Measurements from ENCODE around the gene MAGEA4. TPM values are rescaled to one million over a fixed set of nuclear protein-coding genes. Genes with fewer than 3 reads are reported as not detected.

The MAGEA4 gene
- total RNA-seq, 1 experiment from 2014 or later = not detected

DNA sequence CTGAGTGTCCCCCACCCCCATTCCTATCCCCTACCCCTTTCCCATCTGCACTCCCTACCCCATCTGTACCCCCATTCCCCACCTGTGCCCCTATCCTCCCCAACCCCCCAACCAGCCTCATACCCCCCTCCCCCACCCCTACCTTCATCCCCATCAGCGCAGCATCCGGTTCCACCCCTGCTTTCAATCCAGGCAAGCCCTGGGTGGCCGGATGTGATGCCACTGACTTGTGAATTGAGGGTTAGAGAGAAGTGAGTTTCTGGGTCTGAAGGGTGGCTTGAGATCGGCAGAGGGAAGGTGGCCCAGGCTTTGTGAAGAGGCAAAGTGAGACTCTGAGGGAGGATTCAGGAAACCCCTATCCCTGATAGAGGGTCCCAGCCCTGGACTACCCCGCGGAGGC is 7.8 kb downstream of the MAGEA4 start:
- in situ Hi-C loops (cut with HindIII; ENCODE audit: low pct_unique_long_range_greater_than_20kb, low sequenced_read_pairs) = no loop called here
- no peak for DNase-seq (ENCODE audit: low read depth, low spot score)

DNA sequence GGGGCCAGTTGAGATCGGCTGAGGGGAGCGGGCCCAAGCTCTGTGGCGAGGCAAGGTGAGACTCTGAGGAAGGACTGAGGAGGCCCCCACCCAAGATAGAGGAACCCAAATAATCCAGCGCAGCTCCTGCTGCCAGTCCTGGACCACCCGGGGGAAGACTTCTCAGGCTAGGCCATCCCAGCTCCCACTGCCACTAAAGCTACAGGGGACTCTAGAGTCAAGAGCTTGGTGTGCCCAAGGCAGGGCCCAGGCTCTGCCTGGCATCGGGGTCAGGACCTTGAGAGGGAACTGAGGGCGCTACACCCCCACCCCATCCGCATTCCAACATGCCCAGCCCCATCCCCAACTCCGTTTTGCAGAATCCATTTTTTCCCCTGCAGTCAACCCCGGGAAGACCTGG is 8.6 kb downstream of the MAGEA4 start:
- in situ Hi-C loops (cut with HindIII; ENCODE audit: low pct_unique_long_range_greater_than_20kb, low sequenced_read_pairs) = no loop called here
- no peak for DNase-seq (ENCODE audit: low read depth, low spot score)

DNA sequence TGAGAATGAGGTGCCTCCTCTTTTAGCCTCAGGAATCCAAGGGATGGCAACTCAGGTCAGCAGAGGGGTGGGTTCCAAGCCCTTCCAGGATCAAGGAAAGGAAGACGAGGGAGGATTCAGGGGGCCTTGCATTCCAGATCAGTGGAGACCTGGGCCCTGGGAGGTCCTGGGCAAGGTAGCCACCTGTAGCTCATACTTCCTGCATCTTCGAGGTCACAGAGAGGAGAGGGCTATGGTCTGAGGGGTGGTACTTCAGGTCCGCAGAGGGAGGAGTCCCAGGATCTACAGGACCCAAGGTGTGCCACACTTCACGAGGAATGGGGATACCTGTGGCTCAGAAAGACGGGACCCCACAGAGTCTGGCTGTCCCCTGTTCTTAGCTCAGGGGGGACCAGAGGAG is 9.2 kb downstream of the MAGEA4 start:
- no peak for DNase-seq (ENCODE audit: low read depth, low spot score)

DNA sequence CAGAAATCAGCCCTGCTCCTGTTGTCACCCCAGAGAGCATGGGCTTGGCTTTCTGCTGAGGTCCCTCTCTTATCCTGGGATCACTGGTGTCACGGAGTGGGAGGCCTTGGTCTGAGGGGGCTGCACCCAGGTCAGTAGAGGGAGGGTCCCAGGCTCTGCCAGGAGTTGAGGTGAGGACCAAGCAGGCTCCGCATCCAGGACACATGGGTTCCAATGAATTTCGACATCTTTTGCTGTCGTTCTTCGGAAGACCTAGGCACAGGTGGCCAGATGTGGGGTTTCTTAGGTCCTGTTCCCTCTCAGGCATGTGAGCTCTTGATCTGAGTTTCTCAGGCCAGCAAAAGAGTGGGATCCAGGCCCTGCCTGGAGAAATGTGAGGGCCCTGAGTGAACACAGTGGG is 10.0 kb downstream of the MAGEA4 start:
- in situ Hi-C loops (cut with HindIII; ENCODE audit: low pct_unique_long_range_greater_than_20kb, low sequenced_read_pairs) = no loop called here
- DNase-seq (ENCODE audit: low read depth, low spot score) = no peak

More for the DNA sequence above, 9.2 kb downstream of the MAGEA4 start:
- in situ Hi-C loops (cut with HindIII; ENCODE audit: low pct_unique_long_range_greater_than_20kb, low sequenced_read_pairs) = no loop called here

DNA sequence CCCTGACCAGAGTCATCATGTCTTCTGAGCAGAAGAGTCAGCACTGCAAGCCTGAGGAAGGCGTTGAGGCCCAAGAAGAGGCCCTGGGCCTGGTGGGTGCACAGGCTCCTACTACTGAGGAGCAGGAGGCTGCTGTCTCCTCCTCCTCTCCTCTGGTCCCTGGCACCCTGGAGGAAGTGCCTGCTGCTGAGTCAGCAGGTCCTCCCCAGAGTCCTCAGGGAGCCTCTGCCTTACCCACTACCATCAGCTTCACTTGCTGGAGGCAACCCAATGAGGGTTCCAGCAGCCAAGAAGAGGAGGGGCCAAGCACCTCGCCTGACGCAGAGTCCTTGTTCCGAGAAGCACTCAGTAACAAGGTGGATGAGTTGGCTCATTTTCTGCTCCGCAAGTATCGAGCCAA is 11.0 kb downstream of the MAGEA4 start:
- in situ Hi-C loops (cut with HindIII; ENCODE audit: low pct_unique_long_range_greater_than_20kb, low sequenced_read_pairs) = no loop called here
- DNase-seq (ENCODE audit: low read depth, low spot score) = no peak

DNA sequence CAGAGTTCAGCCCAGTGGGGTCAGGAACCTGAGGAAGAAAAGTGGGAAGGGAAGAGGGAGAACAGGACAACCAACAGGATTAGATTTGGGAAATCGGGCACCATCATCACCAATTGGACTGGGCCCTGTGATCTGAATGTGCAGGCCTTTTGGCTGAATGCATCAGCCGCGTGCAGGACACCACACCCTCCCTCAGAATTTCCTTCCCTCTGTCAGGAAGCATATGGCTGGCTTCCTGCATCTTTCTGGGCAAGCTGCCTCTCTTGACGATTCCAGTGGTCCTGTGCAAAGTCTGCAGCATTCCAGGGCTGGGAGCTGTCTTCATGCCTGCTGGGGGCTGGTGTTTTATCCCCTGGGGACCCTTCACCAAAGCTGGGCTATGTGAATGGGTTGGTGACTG is 16.4 kb downstream of the MAGEA4 start:
- DNase-seq (ENCODE audit: low read depth, low spot score) = no peak
- in situ Hi-C loops (cut with HindIII; ENCODE audit: low pct_unique_long_range_greater_than_20kb, low sequenced_read_pairs) = no loop called here

DNA sequence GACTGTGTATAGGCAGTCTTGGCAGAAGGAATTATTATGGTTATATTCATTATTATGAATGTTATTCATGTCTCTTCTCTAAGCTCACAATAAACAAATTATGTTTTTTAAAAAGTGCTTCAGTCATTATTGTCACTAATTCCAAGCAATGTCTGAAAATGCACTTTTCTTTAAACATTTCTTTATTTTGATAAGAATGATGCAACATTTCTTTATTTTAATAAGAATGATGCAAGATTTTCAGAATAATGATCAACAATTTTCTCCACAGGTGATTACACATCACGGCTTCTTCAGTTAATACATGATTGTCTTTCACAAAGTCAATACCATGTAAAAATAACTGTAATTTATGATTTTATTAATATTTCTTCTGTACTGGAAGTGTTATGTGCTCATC is 22.7 kb downstream of the MAGEA4 start:
- in situ Hi-C loops (cut with HindIII; ENCODE audit: low pct_unique_long_range_greater_than_20kb, low sequenced_read_pairs) = no loop called here
- no peak for DNase-seq (ENCODE audit: low read depth, low spot score)

DNA sequence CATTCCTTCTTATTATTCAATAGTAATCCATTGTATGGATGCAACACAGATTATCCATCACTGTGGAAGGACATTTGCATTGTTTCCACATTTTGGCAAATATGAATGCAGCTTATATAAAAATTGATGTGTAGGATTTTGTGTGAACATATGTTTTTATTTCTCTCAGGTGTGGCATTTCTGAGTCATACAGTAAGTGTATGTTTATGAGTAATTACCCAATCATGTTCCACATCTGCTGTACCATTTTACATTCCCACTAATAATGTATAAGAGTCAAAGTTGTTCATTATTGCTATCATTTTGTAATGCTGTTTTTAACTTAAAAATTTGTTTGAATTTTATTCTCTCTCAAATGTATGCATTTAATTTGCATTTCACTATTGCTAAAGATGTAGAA is 25.5 kb downstream of the MAGEA4 start:
- DNase-seq (ENCODE audit: low read depth, low spot score) = no peak

DNA sequence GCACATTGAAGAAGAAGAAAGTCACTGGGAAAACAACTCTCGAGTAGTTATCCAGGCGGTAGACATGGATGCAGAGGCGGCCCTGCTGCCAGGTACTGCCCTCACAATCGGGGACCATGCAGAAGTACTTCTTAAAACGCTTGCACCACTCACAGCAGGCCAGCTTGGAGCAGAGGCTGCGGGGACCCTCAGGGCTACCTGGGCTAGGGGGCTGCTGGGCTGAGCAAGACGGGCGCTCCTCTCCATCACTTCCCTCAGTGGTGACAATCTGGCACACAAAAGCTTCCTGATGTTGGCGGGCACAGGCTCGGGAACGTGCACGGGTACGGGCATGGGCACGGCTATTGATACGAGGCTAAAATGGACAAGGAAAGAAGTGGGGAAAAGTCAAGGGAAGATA is 42.0 kb downstream of the MAGEA4 start:
- no peak for DNase-seq (ENCODE audit: low read depth, low spot score)
- in situ Hi-C loops (cut with HindIII; ENCODE audit: low pct_unique_long_range_greater_than_20kb, low sequenced_read_pairs) = no loop called here

More for the DNA sequence above, 25.5 kb downstream of the MAGEA4 start:
- in situ Hi-C loops (cut with HindIII; ENCODE audit: low pct_unique_long_range_greater_than_20kb, low sequenced_read_pairs) = no loop called here

DNA sequence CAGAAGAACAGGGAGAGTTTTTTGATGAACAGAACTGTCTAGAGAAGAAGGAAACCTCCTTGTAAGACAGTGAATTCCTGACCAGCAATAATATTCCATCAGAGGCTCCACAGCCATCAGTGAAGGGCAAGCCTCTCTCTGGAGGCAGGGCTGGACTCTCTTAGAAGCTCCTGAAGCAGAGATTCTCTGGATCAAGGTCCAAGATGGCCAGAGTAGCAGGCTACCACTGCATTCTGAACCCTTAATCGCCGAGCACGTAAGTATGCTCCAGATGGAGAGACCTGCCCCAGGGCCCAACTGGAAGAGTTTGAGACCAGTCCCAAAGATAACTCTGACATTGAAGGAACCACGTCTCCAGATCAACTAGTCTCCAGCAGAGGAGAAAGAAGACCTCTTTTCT is 45.4 kb downstream of the MAGEA4 start:
- in situ Hi-C loops (cut with HindIII; ENCODE audit: low pct_unique_long_range_greater_than_20kb, low sequenced_read_pairs) = no loop called here
- no peak for DNase-seq (ENCODE audit: low read depth, low spot score)

DNA sequence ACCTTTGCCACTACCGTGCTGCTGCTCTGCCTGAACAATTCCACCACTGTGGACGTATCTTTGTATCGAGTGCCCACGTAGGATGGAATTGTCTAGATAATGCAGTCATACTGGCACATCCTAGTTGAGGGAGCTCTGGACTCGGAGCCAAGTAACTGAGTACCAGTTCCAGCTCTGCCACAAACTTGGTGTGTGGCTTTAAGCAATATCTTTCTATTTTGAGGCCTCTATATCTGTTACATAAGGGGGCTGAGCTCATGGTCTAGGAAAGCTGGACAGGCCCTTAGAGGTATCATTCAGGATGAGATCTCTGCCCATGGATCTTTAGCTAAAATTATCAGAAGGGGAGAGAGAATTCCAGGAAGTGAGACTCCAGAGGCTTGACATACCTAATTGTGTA is 49.3 kb downstream of the MAGEA4 start:
- in situ Hi-C loops (cut with HindIII; ENCODE audit: low pct_unique_long_range_greater_than_20kb, low sequenced_read_pairs) = no loop called here
- DNase-seq (ENCODE audit: low read depth, low spot score) = no peak

DNA sequence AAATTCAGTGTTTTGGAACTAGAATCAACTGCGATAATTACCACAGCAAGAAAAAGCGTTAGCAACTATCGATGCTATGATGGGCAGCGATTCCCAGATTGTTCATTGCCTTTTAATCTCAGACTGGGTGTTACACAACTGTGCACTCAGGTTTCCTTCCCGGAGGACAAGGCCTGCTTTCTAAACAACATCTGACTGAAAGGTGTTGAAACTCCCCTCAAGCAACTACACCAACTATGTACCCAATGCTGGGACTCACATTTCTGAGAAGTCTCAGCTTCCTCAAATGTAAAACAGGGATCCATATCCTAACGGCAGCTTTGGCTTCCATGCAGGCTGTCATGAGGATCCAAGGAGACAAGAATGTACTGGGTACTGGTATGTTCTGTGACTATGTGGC is 53.5 kb downstream of the MAGEA4 start:
- in situ Hi-C loops (cut with HindIII; ENCODE audit: low pct_unique_long_range_greater_than_20kb, low sequenced_read_pairs) = no loop called here
- no peak for DNase-seq (ENCODE audit: low read depth, low spot score)

DNA sequence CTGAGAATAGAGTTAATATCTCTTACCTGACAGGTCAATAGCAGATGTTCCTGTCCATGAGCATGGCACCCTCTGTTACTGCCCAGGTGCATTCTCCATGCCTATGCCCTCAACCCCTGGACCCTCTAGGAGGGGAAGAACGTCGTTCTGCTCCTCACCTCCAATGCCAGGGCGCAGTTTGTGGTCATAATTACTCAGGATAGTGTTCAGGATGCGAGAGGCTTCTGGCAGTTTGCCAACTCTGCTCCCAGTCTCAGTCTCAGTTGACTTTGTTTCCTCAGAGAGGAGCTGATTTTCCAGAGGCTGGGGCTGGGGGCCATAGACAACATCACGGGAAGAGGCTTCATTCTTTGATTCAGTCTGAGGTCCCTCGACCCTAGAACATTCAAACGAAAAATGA is 57.3 kb downstream of the MAGEA4 start:
- in situ Hi-C loops (cut with HindIII; ENCODE audit: low pct_unique_long_range_greater_than_20kb, low sequenced_read_pairs) = no loop called here

DNA sequence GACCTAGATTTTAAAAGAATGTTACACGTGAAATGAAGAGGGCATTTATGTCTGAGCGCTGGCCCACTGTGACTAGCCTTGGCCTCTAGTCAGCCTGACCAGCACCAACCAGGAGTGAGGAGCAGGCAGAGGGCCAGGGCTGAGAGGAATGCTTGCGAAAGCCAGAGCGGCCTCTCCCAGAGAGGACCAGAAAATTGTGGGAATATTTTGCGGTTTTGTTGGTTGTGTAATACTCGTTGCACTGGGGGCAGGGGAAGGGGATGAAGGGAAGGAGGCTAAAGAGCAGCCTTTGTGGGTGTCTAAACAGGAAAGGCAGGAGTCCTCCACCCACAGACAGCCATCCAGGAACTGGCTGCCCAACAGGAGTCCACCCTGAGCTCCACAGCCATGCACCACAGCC is 58.0 kb downstream of the MAGEA4 start:
- in situ Hi-C loops (cut with HindIII; ENCODE audit: low pct_unique_long_range_greater_than_20kb, low sequenced_read_pairs) = no loop called here
- peak; percentile 4 for DNase-seq (ENCODE audit: low read depth, low spot score)

More for the DNA sequence above, 57.3 kb downstream of the MAGEA4 start:
- DNase-seq (ENCODE audit: low read depth, low spot score) = no peak

DNA sequence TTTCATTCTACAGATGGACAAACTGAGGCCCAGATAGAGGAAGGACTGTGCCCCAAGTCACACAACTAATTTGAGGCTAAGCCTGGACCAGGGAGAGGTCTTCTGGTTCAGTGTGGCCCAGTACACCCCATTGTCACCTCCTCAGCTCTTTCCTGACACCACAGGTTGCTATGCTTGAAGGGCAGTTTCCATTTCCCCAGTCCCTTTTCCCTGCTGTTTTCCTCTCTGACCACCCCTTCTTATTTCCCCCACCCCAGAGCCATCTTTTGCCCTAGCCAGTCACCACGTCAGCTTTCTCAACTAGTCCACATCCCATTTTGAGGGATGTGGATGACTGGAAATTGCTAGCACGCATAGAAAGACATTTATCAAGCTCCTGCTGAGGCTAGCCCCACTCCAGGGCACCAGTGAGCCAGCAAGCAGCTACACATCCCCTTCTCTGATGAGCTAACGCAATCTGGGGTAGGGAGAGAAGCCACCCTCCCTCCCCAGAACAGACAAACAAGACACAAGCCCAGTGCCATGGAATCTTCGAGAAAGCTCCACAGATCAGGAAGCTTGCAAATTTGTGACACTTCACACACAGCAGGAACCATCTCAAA is 60.5 kb downstream of the MAGEA4 start:
- in situ Hi-C loops (cut with HindIII; ENCODE audit: low pct_unique_long_range_greater_than_20kb, low sequenced_read_pairs) = no loop called here
- no peak for DNase-seq (ENCODE audit: low read depth, low spot score)

DNA sequence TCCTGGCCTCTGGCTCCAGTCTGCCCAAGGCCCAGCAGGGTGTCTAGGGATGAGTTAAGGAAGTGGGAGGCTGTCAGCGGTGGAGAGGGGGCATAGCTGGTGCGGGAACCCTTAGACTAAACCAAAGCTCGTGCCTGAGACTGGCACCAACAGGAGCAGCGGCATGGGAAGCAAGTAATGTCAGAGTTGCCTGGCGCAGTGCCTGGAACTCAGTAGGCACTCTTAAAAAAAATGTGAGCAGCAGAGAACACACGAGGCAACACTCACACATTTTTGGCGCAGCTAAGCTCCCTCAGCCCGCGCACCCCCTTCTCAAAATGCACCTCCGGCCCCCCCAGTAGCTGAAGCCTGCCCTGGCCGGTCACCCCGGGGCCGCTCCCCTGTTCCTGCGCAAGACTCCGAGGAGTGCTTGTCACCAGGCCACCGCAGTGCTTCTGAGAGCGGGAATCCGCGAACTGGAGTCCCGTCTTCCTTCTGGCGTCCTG is 61.2 kb downstream of the MAGEA4 start:
- in situ Hi-C loops (cut with HindIII; ENCODE audit: low pct_unique_long_range_greater_than_20kb, low sequenced_read_pairs) = no loop called here
- no peak for DNase-seq (ENCODE audit: low read depth, low spot score)

Measured in SK-MEL-5 (cell line).